Liver (tissue), 9 donors: Measurements from ENCODE around the gene TBC1D16. TPM values are rescaled to one million over a fixed set of nuclear protein-coding genes. Genes with fewer than 3 reads are reported as not detected.

ENCODE experiments used
- DNase-seq: peaks from one replicate; pipeline ENCODE4 v3.0.0-alpha.2; 2017; ENCODE audit warnings: low spot score
- H3K27ac ChIP-seq, 2 donors: one replicate each; pipeline ENCODE4 v1.7.0; 2013; ENCODE audit warnings: inconsistent platforms in 2 of 2, low read length in 2 of 2, control low read depth in 1 of 2, low read depth in 1 of 2, mild to moderate bottlenecking in 1 of 2
- H3K27me3 ChIP-seq, 4 donors: one replicate each; pipeline versions ENCODE4 v1.6.1 to v1.7.0; 2013; ENCODE audit warnings: low read length in 3 of 4, inconsistent platforms in 1 of 4, mild to moderate bottlenecking in 1 of 4, moderate library complexity in 1 of 4; ENCODE audit not compliant: control insufficient read depth in 4 of 4, insufficient read depth in 4 of 4
- H3K36me3 ChIP-seq, 4 donors: one replicate each; pipeline versions ENCODE4 v1.6.1 to v1.7.0; 2013; ENCODE audit warnings: low read length in 3 of 4, mild to moderate bottlenecking in 3 of 4, low read depth in 1 of 4, moderate library complexity in 1 of 4; ENCODE audit not compliant: control insufficient read depth in 4 of 4, insufficient read depth in 3 of 4
- H3K4me1 ChIP-seq, 4 donors: one replicate each; pipeline versions ENCODE4 v1.6.1 to v1.7.0; 2013; ENCODE audit warnings: low read length in 3 of 4, mild to moderate bottlenecking in 3 of 4, moderate library complexity in 1 of 4; ENCODE audit not compliant: control insufficient read depth in 4 of 4, insufficient read depth in 4 of 4
- H3K4me3 ChIP-seq, 3 donors: one replicate each; pipeline versions ENCODE4 v1.6.1 to v1.7.0; 2013; ENCODE audit warnings: low read length in 3 of 3, control low read depth in 1 of 3, low read depth in 1 of 3, mild to moderate bottlenecking in 1 of 3
- H3K9ac ChIP-seq, 2 donors: one replicate each; pipeline ENCODE4 v1.7.0; 2013; ENCODE audit warnings: low read length in 2 of 2, mild to moderate bottlenecking in 2 of 2, moderate library complexity in 2 of 2, control low read depth in 1 of 2, low read depth in 1 of 2
- H3K9me3 ChIP-seq, 4 donors: one replicate each; pipeline versions ENCODE4 v1.6.1 to v1.7.0; 2013; ENCODE audit warnings: low read length in 3 of 4; ENCODE audit not compliant: control insufficient read depth in 4 of 4
- ATF3 ChIP-seq: IDR thresholded peaks from 2 replicates; pipeline ENCODE4 v1.6.1; 2016; ENCODE audit warnings: antibody characterized with exemption
- CTCF ChIP-seq: fragments of 150-350 bp; IDR thresholded peaks from 2 replicates; pipeline ENCODE4 v1.5.1; 2017; ENCODE audit warnings: improper control_type of control experiment, low read depth, low read length; ENCODE audit not compliant: missing input control
- EGR1 ChIP-seq, 2 donors: IDR thresholded peaks; 2 replicates each; pipeline ENCODE4 v1.6.1; 2016 to 2018; ENCODE audit warnings: antibody characterized with exemption in 2 of 2, low read depth in 2 of 2
- FOXA1 ChIP-seq: IDR thresholded peaks from 2 replicates; pipeline ENCODE4 v1.6.1; 2016; ENCODE audit warnings: antibody characterized with exemption
- GABPA ChIP-seq, 2 donors: IDR thresholded peaks in 1 of 2; conservative IDR thresholded peaks in 1 of 2; 2 replicates each; pipeline ENCODE4 v1.6.1; 2016; ENCODE audit warnings: antibody characterized with exemption in 2 of 2, mild to moderate bottlenecking in 1 of 2, moderate library complexity in 1 of 2
- HNF4A ChIP-seq, 2 donors: conservative IDR thresholded peaks; 2 replicates each; pipeline ENCODE4 v1.6.1; 2016; ENCODE audit warnings: antibody characterized with exemption in 2 of 2, mild to moderate bottlenecking in 2 of 2
- HNF4G ChIP-seq: IDR thresholded peaks from 2 replicates; pipeline ENCODE4 v1.6.1; 2016; ENCODE audit warnings: antibody characterized with exemption
- MAX ChIP-seq: IDR thresholded peaks from 2 replicates; pipeline ENCODE4 v1.6.1; 2016; ENCODE audit warnings: antibody characterized with exemption
- NR2F2 ChIP-seq: IDR thresholded peaks from 2 replicates; pipeline ENCODE4 v1.6.1; 2016; ENCODE audit warnings: antibody characterized with exemption
- RAD21 ChIP-seq, 2 donors: IDR thresholded peaks; 2 replicates each; pipeline ENCODE4 v1.6.1; 2016; ENCODE audit warnings: antibody characterized with exemption in 2 of 2, mild to moderate bottlenecking in 2 of 2
- REST ChIP-seq: IDR thresholded peaks from 2 replicates; pipeline ENCODE4 v1.6.1; 2016; ENCODE audit warnings: antibody characterized with exemption, mild to moderate bottlenecking
- RXRA ChIP-seq, 2 donors: IDR thresholded peaks; 2 replicates each; pipeline ENCODE4 v1.6.1; 2017 to 2018; ENCODE audit warnings: antibody characterized with exemption in 2 of 2, mild to moderate bottlenecking in 1 of 2
- TAF1 ChIP-seq: conservative IDR thresholded peaks from 2 replicates; pipeline ENCODE4 v1.6.1; 2016; ENCODE audit warnings: antibody characterized with exemption, mild to moderate bottlenecking
- ZBTB33 ChIP-seq: IDR thresholded peaks from 2 replicates; pipeline ENCODE4 v1.6.1; 2016; ENCODE audit warnings: antibody characterized with exemption
- WGBS: extraction: QIAGEN DNeasy Blood & Tissue Kit; methylation state at CpG from one replicate; pipeline ENCODE4 v1.1.7; 2013; 5-methylcytosine and 5-hydroxymethylcytosine counted together
- polyA plus RNA-seq, 2 donors: library from polyadenylated mRNA; stranded (reverse) in 1 of 2; unstranded in 1 of 2; fragments of 200-250 nt in 1 of 2; fragments of >200 nt in 1 of 2; fragmentation: Nextera tagmentation in 1 of 2; extraction: Ambion mirVana in 1 of 2; gene quantifications; one replicate each; pipeline versions ENCODE4 v1.2.1 to v1.2.3, GENCODE V29; 2013 to 2015
- total RNA-seq, 2 donors: library from RNA; depleted of rRNA; stranded (reverse); fragments of >200 nt; gene quantifications; one replicate each; pipeline ENCODE4 v1.2.3, GENCODE V29; 2014
- donor health status: healthy.
- donor health status: healthy.
- donor health status: healthy.
- donor health status: healthy.
- donor health status: healthy.

TBC1D16 gene
- total and polyA plus RNA-seq, 4 donors = 3.4 to 29.5 (median 4.7) TPM

- DNase-seq = no peak
- TF ChIP-seq FOXA1 (no peak), REST (no peak), HNF4A (conservative IDR thresholded peaks at IDR 0.05) (no peak), EGR1 (IDR thresholded peaks at IDR 0.05; ENCODE audit: low read depth in 2 of 2) (no peak), MAX (no peak), ZBTB33 (no peak), HNF4G (no peak), RXRA (IDR thresholded peaks at IDR 0.05) (no peak), CTCF (no peak), NR2F2 (no peak), ATF3 (no peak), GABPA (IDR thresholded peaks at IDR 0.05 in 1 of 2, conservative IDR thresholded peaks at IDR 0.05 in 1 of 2) (no peak), TAF1 (no peak), RAD21 (IDR thresholded peaks at IDR 0.05) (no peak)
- 95% methylated on average over 25 of the region's 25 CpGs for WGBS
- no peak overlapping the region for H3K9ac ChIP-seq
- no peak overlapping the region for H3K4me3 ChIP-seq
- no peak overlapping the region for H3K27ac ChIP-seq
- H3K4me1 ChIP-seq = no peaks in the 10 kb centered on the region
- H3K9me3 ChIP-seq = no peaks in the 10 kb centered on the region
- H3K27me3 ChIP-seq = no peaks in the 10 kb centered on the region
- H3K36me3 ChIP-seq = peaks cover 0 to 3% (median 0%) of the 10 kb centered on the region in 4 donors
Measured at GRCh38 chr17:79954281-79955166, 81.1 kb downstream of the TBC1D16 start.
